Measurements from ENCODE around the gene ADIPOR2.

ADIPOR2 gene

GRCh38 chr12:1777798-1778197 is 86.9 kb downstream of the ADIPOR2 start:
- DNase-seq (ENCODE audit: low spot score): peak; percentile 51

- DNase-seq (ENCODE audit: low spot score): no peak
Measured at GRCh38 chr12:1778911-1779310, 88.0 kb downstream of the ADIPOR2 start.

- peak; percentile 48 for DNase-seq (ENCODE audit: low spot score)
Measured at GRCh38 chr12:1779783-1780182, 88.9 kb downstream of the ADIPOR2 start.

DNA sequence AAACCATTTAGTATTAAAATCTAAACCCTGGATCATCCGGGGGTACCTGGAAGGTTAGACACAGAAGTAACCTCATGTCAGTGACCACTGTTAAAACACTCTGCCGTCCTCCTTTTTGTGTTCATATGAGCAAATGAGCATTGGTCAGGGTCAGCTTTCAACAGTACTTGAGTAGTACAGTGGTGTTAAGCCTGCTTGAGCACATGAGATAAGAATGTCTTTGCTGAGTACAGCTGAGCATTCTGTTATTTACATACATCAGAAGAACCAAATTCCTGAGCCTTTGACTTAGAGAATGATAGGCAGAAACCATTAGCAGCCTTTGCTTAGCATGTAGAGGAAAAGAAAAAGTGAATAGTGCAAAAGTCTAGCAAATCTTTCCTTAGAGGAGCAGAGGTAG is 90.9 kb downstream of the ADIPOR2 start:
- DNase-seq (ENCODE audit: low spot score): no peak

DNA sequence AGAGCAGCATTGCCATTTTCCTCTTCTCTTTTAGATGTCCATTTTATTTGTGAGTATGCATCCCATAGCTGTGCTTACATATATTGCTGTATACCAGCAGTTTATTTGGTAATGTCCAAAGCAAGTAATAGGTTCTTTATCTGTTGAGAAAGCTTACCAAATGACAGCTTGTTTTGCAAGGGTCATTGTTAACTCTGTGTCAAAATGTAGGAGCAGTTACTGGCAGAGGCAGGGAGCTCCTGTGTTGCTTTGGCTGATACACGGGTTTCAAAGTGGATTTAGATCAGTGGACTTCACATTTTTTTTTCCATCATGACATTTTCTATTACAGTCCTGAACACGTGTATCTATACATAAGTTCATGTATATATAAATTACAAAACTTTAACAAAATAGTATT is 91.3 kb downstream of the ADIPOR2 start:
- no peak for DNase-seq (ENCODE audit: low spot score)

- DNase-seq (ENCODE audit: low spot score): no peak
Measured at GRCh38 chr12:1787714-1788113, 96.8 kb downstream of the ADIPOR2 start.

- DNase-seq (ENCODE audit: low spot score): no peak
Measured at GRCh38 chr12:1790444-1790843, 99.6 kb downstream of the ADIPOR2 start.

- DNase-seq (ENCODE audit: low spot score): peak; percentile 68
Measured at GRCh38 chr12:1791104-1791841, 100.4 kb downstream of the ADIPOR2 start.

DNA sequence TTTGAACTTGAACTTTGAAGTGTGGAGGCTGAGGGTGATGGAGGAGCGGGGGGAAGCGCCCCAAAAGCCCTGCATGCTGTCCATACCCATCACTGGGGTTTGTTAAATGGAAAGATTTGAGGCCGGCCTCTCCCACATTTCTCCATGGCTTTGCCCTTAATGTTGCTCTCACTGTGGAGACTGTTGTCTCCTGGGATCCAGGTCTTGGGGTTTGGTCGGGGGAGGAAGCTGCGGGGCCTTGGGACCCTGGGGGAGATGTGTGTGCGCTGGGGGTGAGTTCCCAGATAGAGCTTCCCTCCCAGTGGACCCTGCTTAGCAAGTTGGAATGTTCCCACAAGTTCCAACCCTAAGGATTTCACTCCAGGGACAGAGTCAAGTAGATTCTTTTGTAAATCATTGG is 101.5 kb downstream of the ADIPOR2 start:
- DNase-seq (ENCODE audit: low spot score): no peak

DNA sequence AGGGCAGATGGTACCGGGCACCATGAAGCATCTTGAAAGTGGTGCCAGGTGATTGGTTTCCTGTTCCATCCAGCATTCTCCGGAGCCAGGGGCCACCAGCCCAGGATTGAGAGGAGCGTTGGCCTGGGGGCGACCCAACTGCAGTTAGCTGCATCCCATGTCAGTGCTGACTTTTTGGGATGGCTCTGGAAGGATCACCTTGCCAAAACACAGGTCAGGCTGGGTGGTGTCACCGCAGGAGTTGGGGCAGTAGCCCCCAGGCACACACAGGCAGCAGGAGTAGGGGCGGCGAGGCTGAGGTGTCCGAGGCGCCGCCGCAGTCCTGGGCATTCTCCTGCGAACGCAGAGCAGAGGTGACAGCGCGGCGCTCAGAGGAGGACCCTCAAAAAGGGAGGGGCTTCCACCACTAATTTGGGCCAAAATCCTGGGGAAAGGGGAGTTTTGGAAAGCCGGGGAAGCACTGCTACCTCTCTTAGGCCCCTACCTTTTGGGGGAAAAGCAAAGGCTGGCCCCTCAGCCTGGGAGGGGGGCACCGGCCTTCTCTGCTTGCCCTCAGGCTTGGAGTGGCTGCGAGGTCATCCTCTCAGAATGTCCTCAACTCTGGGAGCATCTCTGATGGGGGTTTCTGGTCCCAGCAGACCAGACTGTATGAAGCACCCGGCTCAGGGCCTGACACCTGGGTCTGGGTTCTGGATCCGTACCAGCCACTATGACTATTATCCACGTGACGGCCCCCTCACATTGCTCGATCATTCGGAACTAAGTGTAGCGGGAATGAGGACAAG is 102.7 kb downstream of the ADIPOR2 start:
- no peak for DNase-seq (ENCODE audit: low spot score)

DNA sequence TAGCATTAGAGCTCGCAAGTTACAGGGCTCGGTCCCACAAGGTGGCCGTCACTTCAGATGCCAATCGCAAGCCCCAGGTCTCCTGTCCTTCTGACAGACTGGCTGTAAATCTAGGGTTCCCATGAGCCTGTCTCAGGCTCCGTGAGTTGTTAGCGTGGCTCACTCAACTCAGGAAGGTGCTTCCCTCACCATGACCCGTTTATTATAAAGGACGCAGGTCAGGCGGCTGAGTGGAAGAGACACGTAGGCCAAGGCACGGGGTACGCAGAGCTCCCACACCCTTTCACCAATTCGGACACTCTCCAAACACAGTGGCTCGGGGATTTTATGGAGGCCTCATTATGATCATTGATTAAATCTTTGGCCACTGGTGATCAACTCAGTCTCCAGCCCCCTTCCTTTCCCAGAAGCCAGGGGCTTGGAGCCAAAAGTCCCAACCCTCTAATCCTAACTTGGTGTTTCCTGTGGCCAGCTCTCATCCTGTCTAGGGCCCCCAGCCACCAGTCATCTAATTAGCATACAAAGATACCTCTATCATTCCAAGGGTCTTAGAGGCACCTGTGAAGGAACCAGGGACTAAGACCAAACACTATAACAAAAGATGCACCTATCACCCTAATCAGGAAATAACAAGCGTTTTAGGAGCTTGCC is 103.7 kb downstream of the ADIPOR2 start:
- DNase-seq (ENCODE audit: low spot score): no peak

- peak; percentile 2 for DNase-seq (ENCODE audit: low spot score)
Measured at GRCh38 chr12:1795221-1795784, 104.4 kb downstream of the ADIPOR2 start.

- DNase-seq (ENCODE audit: low spot score): peak; percentile 97
Measured at GRCh38 chr12:1795785-1796514, 105.1 kb downstream of the ADIPOR2 start.

- DNase-seq (ENCODE audit: low spot score): peak; percentile 46
Measured at GRCh38 chr12:1796515-1797010, 105.7 kb downstream of the ADIPOR2 start.

DNA sequence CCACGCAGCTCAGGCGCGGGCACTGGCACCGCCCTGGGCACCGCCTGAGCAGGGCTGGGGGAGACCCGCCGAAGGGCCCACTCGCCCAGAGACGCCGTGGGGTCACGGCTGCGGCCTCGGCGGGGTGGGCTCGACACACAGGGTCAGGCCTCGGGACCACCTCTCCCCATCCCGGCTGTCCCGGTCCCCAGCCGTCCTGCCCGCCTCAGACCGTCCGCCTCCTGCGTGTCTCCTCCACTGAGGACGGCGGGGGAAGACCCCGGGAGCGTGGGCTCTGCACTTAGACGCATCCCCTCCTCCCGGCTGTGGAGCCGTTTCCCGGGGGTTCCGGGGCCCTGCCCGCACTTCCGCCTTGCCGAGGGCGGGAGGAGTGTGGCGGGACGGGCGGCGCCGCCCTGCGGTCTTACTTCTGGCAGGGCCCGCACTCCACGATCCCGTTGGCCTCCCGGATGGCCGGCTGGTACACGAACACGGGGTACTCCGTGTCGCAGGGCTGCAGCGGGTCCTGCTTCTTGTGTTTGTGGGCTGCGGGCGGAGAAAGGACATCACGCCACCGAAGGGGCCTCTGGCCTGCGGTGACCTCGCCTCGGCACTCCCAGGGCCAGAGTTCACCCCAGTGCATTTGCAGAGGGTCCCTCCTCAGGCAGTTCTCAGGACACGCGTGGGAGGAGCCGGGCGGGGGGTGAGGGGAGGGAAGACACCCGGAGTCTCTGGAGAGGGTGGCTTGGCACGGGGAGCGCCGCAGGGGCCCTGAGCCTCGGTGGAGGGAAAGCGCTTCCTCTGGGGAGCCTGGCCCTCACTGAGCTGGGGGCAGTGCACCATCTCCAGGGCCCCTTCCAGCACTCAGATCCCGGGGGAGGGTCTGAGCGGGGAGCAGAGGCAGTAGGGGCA is 106.4 kb downstream of the ADIPOR2 start:
- peak; percentile 16 for DNase-seq (ENCODE audit: low spot score)

GRCh38 chr12:1797991-1798640 is 107.2 kb downstream of the ADIPOR2 start:
- no peak for DNase-seq (ENCODE audit: low spot score)

DNA sequence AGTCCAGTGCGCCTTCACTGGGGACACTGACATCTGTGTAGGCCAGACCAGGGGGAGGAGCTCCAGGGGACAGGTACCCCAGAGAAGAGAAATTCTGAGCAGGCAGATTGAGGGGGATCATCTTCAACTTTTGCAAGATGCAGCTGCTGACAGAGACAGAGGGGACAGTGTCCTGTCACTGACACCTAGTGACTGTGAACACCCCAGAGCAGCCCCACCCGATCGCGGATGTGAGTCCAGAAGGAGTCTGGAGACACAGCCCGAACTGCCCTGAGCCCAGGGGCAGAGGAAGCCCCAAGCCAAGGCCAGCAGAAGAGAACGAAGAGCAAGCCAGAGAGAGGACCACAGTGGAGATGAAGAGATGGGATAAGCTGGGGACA is 107.8 kb downstream of the ADIPOR2 start:
- no peak for DNase-seq (ENCODE audit: low spot score)

DNA sequence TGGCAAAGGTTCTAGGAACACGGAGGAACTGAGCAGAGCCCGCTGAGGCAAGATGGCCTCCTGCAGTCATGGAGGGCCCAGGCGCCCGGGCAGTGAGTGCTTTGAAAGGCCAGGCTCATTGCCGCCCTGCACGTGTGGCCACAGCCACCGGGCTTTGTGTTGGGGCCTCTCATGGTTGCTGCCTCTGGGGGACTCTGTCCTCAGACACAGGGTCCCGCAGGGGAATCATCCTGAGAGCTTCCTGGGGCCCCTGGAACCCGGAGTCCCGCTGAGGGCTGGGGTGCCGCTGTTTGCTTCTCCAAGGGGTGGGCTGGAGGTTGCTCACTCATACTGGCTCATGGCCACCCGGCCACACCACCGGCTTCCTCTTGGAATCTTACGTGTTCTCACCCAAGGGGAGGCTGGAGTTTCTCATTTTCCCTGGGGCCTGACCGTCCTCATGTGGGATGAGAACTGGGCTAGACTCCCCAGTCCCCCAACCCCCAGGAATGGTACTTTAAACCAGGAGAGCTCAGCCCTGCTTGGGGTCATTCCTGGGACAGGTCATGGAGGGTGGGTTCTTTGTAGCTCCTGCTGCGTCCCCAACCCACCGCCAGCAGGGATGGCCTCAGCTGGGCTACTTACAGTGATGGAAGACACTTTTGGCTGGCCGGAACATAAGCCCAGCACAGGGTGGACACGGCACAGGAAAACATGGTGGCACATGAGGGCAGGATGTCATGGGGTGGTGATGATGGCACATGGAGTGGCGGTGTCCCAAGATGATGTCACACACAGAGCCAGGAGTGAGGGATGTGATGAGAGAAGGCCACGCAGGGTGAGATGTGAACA is 108.4 kb downstream of the ADIPOR2 start:
- no peak for DNase-seq (ENCODE audit: low spot score)

- DNase-seq (ENCODE audit: low spot score): no peak
Measured at GRCh38 chr12:1799882-1800400, 109.1 kb downstream of the ADIPOR2 start.

Data from AG08396 (cell line).